SU-DHL-6 (cell line): Measurements from ENCODE around the gene PREX1.

Experiments used
- H2AFZ ChIP-seq: fragments of 200-600 bp; sonication (generic); 2 replicates; pipeline ENCODE4 v1.6.1; 2014; ENCODE audit warnings: low read depth, mild to moderate bottlenecking, moderate library complexity, mixed read lengths, antibody characterized with exemption, low read length; ENCODE audit not compliant: severe bottlenecking
- H3F3A ChIP-seq: fragments of 200-600 bp; shearing (Covaris generic); 2 replicates; pipeline ENCODE4 v1.6.0; 2016; ENCODE audit warnings: antibody characterized with exemption, mild to moderate bottlenecking; ENCODE audit not compliant: insufficient read depth
- H3K27ac ChIP-seq: fragments of 200-600 bp; sonication (generic); 2 replicates; pipeline ENCODE4 v1.5.1; 2016; ENCODE audit warnings: low read depth, mild to moderate bottlenecking, low read length, moderate library complexity, mixed read lengths
- H3K27me3 ChIP-seq: fragments of 200-600 bp; sonication (generic), shearing (Covaris generic); 2 replicates; pipeline ENCODE4 v1.6.0; 2014; ENCODE audit warnings: mild to moderate bottlenecking, low read length
- H3K36me3 ChIP-seq: fragments of 200-600 bp; sonication (generic); 2 replicates; pipeline ENCODE4 v1.6.1; 2014; ENCODE audit warnings: mild to moderate bottlenecking, low read length, mixed read lengths
- H3K4me2 ChIP-seq: fragments of 300-600, 200-600 bp; shearing (Covaris generic), sonication (generic); 2 replicates; pipeline ENCODE4 v1.6.0; 2014; ENCODE audit warnings: low read length, low read depth, mild to moderate bottlenecking; ENCODE audit not compliant: poor library complexity, severe bottlenecking
- H3K4me3 ChIP-seq: fragments of 200-600 bp; sonication (generic); 2 replicates; pipeline ENCODE4 v1.5.1; 2014; ENCODE audit warnings: antibody characterized with exemption, low read length, mild to moderate bottlenecking, mixed read lengths; ENCODE audit not compliant: insufficient read depth, poor library complexity, severe bottlenecking
- H3K79me2 ChIP-seq: fragments of 200-600 bp; sonication (generic); 2 replicates; pipeline ENCODE4 v1.6.1; 2014; ENCODE audit warnings: mild to moderate bottlenecking, low read length, moderate library complexity; ENCODE audit not compliant: insufficient read depth
- H3K9ac ChIP-seq: fragments of 200-600 bp; sonication (generic); 2 replicates; pipeline ENCODE4 v1.7.0; 2014; ENCODE audit warnings: mild to moderate bottlenecking, low read length
- H3K9me2 ChIP-seq: fragments of 200-600 bp; sonication (generic); replicated peaks from 2 replicates; pipeline ENCODE4 v1.6.1; 2014; ENCODE audit warnings: low read length; ENCODE audit not compliant: insufficient read depth
- H3K9me3 ChIP-seq: fragments of 200-600 bp; sonication (generic); 2 replicates; pipeline ENCODE4 v1.6.1; 2014; ENCODE audit warnings: low read length, mixed read lengths; ENCODE audit not compliant: insufficient read depth
- H4K20me1 ChIP-seq: fragments of 200-600 bp; sonication (generic); 2 replicates; pipeline ENCODE4 v1.6.1; 2014; ENCODE audit warnings: low read depth, mild to moderate bottlenecking, antibody characterized with exemption, low read length, moderate library complexity, mixed read lengths
- CTCF ChIP-seq: fragments of 200-600 bp; sonication (generic); IDR thresholded peaks from one replicate; pipeline ENCODE4 v1.5.1; 2017; ENCODE audit warnings: antibody characterized with exemption, mild to moderate bottlenecking, low read length, moderate library complexity; ENCODE audit not compliant: insufficient read depth, poor library complexity, severe bottlenecking
- EZH2phosphoT487 ChIP-seq: fragments of 200-600 bp; sonication (generic), shearing (Covaris generic); conservative IDR thresholded peaks from 2 replicates; pipeline ENCODE4 v1.6.1; 2018; ENCODE audit warnings: mild to moderate bottlenecking, antibody characterized with exemption, low read length, moderate library complexity, mixed read lengths

Gene PREX1

GRCh38 chr20:48791666-48792071 is 36.1 kb downstream of the PREX1 start:
- TF ChIP-seq CTCF (no peak), EZH2phosphoT487 (no peak)
- Histone ChIP-seq H3K4me3 (no peak overlapping the region), H2AFZ (no peak overlapping the region), H3K9me2 (no peaks in the 10 kb centered on the region), H3K27ac (no peak overlapping the region), H3K36me3 (no peaks in the 10 kb centered on the region), H3K9me3 (no peaks in the 10 kb centered on the region), H3K27me3 (no peaks in the 10 kb centered on the region), H3K79me2 (no peaks in the 10 kb centered on the region), H3F3A (no peaks in the 10 kb centered on the region), H3K4me2 (no peak overlapping the region), H3K9ac (no peak overlapping the region), H4K20me1 (no peaks in the 10 kb centered on the region)

DNA sequence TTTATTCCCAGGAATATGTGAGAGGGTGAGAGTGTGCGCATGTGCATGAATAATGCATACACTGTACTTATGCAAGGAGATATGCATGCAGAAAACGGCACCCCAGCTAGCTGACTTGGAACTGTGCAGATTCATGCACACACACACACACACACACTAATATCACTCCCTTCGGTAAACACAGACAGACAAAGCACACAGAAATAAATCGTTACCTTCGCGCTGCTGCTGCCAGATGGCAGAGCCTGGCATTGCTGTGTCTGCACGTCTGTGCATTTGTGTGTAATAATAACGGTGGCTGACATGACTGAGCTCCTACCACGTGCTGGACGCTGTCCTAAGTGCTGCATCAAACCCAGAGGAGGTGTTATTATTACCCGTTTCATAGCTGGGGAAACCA is 36.8 kb downstream of the PREX1 start:
- Histone ChIP-seq H3K27ac (no peak overlapping the region), H3K4me3 (no peak overlapping the region), H3K9me2 (no peaks in the 10 kb centered on the region), H3K9me3 (no peaks in the 10 kb centered on the region), H4K20me1 (no peaks in the 10 kb centered on the region), H3K27me3 (no peaks in the 10 kb centered on the region), H3K79me2 (no peaks in the 10 kb centered on the region), H3K9ac (no peak overlapping the region), H3K4me2 (no peak overlapping the region), H2AFZ (no peak overlapping the region), H3F3A (no peaks in the 10 kb centered on the region), H3K36me3 (no peaks in the 10 kb centered on the region)
- TF ChIP-seq CTCF (no peak), EZH2phosphoT487 (no peak)

DNA sequence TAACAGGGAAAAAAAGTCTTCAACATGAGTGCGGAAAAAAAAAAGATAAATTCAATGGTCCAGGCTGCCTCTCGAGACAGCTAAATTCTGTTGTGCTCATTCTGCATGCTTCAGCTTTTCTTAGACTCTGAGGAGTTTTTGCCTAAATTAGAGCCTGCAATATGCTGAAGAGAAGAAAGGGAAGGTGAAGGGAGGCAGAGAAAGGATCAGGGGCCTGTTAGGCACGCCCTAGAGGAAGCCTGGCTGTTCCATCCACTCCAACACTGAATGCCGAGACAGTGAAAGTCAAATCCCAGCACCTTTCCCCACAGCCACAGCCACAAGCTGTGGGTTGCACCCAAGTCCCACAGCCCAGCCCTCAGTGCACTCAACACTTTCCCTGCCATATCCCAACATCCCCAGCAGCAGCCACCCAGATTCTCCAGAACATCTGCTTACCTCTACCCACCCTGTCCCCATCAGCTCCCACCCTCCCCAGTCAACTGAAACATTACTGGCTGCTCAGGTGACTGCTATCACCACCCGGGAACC is 37.3 kb downstream of the PREX1 start:
- H3K9ac ChIP-seq, result no peak overlapping the region
- no peaks in the 10 kb centered on the region for H3K9me2 ChIP-seq
- no peaks in the 10 kb centered on the region for H3K9me3 ChIP-seq
- H3K79me2 ChIP-seq, result no peaks in the 10 kb centered on the region
- H3K36me3 ChIP-seq, result no peaks in the 10 kb centered on the region
- TF ChIP-seq EZH2phosphoT487, result no peak
- no peak for TF ChIP-seq CTCF
- H4K20me1 ChIP-seq, result no peaks in the 10 kb centered on the region
- H3K27ac ChIP-seq, result no peak overlapping the region
- H2AFZ ChIP-seq, result no peak overlapping the region
- no peak overlapping the region for H3K4me3 ChIP-seq
- no peak overlapping the region for H3K4me2 ChIP-seq
- H3K27me3 ChIP-seq, result no peaks in the 10 kb centered on the region
- H3F3A ChIP-seq, result no peaks in the 10 kb centered on the region
